RWPE1 (cell line): ENCODE data around the gene PRKD1.
"Not testable (repeated sequence)": the region's sequence is repeated elsewhere in the genome, so short reads cannot be mapped to it uniquely, and the experiment has no call there.

Experiments
- CTCF ChIA-PET: fragments of 350-600 bp; sonication (Branson Sonifier 250); formaldehyde crosslinking; extraction: SDS; loops from one replicate; lab custom pipeline; 2021; lab: Yijun Ruan, JAX
- POLR2A ChIA-PET: fragments of 400-600 bp; formaldehyde crosslinking; extraction: SDS; loops from one replicate; lab custom pipeline; 2020; ENCODE audit warnings: antibody characterized with exemption; ENCODE audit not compliant: low non-redundant PET; lab: Yijun Ruan, JAX
- DNase-seq: peaks from one replicate; pipeline ENCODE4 v3.0.0; 2012; ENCODE audit warnings: low spot score
- H3K27ac ChIP-seq: fragments of 450-650 bp; 2 replicates; pipeline ENCODE4 v1.5.1; 2017
- TF ChIP-seq, protein P1 (sequence below): fragments of 450-650 bp; conservative IDR thresholded peaks from 2 replicates; pipeline ENCODE4 v1.5.1; 2017; ENCODE audit warnings: low read depth, mild to moderate bottlenecking

PRKD1 gene

DNA sequence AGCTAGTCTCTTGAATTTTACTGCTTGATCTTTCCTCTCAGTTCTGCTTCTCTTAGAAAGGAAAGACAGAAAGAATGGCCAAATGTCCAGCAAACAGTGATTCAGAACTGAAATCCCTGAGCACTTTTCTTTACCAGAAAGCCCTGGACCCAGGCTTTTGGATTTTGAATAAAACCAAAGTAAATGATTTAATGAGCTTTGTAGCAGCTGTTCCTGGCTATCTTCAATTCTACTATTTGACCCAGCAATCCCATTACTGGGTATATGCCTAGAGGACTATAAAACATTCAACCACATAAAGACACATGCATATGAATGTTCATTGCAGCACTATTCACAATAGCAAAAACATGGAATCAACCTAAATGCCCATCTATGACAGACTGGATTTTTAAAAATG is 187.2 kb downstream of the PRKD1 start:
- no peak overlapping the region for H3K27ac ChIP-seq
- ChIA-PET POLR2A (no interaction called here), CTCF (no interaction called here)
- no peak for DNase-seq
- TF ChIP-seq, protein P1, sequence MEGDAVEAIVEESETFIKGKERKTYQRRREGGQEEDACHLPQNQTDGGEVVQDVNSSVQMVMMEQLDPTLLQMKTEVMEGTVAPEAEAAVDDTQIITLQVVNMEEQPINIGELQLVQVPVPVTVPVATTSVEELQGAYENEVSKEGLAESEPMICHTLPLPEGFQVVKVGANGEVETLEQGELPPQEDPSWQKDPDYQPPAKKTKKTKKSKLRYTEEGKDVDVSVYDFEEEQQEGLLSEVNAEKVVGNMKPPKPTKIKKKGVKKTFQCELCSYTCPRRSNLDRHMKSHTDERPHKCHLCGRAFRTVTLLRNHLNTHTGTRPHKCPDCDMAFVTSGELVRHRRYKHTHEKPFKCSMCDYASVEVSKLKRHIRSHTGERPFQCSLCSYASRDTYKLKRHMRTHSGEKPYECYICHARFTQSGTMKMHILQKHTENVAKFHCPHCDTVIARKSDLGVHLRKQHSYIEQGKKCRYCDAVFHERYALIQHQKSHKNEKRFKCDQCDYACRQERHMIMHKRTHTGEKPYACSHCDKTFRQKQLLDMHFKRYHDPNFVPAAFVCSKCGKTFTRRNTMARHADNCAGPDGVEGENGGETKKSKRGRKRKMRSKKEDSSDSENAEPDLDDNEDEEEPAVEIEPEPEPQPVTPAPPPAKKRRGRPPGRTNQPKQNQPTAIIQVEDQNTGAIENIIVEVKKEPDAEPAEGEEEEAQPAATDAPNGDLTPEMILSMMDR, result no peak

DNA sequence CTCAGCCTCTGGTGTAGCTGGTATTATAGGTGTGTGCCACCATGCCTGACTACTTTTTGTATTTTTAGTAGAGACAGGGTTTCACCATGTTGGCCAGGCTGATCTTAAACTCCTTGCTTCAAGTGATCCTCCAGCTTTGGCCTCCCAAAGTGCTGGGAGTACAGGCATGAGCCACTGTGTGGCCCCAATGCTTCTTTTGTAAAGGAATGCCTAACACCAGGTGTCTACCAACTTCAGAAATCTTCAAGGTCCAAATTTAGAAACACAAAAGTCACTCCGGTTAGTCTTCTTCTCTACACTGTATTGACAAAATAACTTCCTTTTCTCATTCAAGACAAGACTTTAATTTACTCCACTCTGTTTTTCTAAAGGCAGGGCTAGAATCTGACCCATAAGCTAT is 188.7 kb downstream of the PRKD1 start:
- TF ChIP-seq, protein P1, result no peak
- ChIA-PET CTCF (no interaction called here), POLR2A (no interaction called here)
- H3K27ac ChIP-seq, result no peak overlapping the region
- DNase-seq, result no peak

DNA sequence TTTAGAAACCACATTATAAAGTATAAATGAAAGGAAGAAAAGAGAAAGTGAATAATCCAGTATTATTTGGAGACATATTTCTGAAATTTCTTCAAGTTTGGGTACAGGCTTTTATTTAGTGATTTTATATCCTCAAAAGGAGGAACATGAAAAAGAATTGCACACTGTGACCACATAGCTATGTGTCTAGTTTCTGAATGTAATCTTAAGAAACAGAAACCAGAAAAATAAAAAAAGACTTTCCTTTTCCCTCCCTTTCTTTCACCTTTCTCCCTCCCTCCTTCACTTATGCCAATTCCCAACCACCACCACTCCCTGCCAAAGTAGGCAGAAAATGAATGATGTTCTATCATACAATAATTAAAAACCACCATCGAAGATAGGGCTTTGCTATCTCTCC is 189.6 kb downstream of the PRKD1 start:
- POLR2A ChIA-PET, result no interaction called here

DNA sequence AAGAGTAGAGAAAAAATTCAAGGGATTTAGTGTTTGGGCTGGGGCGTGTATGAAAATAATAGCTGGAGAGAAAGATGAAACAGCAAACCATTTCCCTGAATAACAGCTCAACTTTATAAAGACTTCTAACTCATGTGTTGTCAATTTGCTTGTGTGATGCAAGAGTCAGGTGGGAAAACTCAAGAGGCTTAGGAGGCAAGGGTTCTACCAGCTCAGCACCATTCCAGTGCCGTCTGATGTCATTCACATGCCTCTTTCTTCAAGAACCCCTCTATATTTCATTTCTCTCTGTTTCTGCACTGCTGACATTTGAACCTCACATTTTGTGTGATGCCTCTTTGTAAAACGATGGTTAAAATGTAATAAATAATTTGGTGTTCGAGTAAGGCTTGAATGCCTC is 192.2 kb downstream of the PRKD1 start:
- ChIA-PET POLR2A (no interaction called here), CTCF (no interaction called here)
- TF ChIP-seq, protein P1, result no peak
- no peak overlapping the region for H3K27ac ChIP-seq
- no peak for DNase-seq

More for the DNA sequence above, 189.6 kb downstream of the PRKD1 start:
- DNase-seq, result no peak
- no peak overlapping the region for H3K27ac ChIP-seq
- TF ChIP-seq, protein P1, result no peak
- CTCF ChIA-PET, result no interaction called here

DNA sequence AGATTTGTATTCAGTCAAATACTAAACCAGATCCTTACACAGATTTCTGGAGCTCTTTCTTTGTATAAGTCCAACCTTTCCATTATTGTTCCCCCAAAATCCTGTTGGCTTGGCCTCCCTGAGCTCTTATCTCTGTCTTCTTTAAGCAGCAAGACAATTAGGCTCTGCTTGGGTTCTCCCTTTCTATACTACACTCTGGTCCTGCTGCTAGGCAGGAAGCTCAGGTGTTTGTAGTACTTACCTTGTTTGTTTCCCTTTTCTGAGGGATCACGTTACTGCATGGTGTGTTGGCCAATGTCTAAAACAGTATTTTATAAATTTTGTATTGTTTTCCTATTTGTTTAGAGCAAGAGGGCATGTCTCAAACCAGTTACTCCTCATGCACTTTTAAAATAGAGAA is 192.9 kb downstream of the PRKD1 start:
- DNase-seq, result no peak
- CTCF ChIA-PET, result no interaction called here
- TF ChIP-seq, protein P1, result no peak
- H3K27ac ChIP-seq, result no peak overlapping the region
- POLR2A ChIA-PET, result no interaction called here

DNA sequence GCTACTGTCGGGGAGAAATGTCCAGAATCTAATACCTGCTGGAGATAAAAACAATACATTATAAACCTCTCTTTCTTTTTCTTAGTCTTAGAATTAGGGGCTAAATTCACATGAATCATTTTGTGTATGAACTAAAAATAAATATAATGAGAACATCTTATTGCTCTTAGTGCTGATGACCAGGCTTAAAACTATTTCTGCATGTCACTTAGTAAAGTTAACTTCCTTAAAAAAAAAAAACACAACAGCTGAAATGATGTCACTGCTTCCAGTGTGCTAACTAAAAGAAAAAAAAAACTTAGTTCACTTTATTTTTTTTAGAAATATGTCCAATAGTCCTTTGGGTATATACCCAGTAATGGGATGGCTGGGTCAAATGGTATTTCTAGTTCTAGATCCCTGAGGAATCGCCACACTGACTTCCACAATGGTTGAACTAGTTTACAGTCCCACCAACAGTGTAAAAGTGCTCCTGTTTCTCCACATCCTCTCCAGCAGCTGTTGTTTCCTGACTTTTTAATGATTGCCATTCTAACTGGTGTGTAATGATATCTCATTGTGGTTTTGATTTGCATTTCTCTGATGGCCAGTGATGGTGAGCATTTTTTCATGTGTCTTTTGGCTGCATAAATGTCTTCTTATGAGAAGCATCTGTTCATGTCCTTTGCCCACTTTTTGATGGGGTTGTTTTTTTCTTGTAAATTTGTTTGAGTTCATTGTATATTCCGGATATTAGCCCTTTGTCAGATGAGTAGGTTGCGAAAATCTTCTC is 200.9 kb downstream of the PRKD1 start:
- CTCF ChIA-PET, DNase-seq, POLR2A ChIA-PET, H3K27ac ChIP-seq: not testable (repeated sequence)

DNA sequence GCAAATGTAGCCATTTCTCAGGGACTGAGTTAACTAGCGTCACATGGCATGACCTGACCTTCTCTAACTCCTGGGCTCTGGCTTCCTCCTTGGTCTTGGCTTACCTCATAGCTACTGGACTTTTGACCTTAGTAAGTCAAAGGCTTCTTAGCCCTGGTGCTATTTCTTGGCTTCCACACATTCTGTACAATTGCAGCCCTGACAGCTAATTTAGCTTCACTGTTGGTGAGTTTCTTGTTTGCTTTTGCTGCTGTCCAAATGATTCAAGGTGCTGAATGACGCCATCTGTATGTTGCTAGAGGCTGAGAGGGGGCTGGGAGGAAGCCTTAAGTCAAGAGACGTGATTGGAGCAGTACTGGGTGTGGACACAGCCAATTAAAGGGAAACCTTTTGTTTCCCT is 202.7 kb downstream of the PRKD1 start:
- no peak for DNase-seq
- ChIA-PET POLR2A (no interaction called here), CTCF (no interaction called here)
- TF ChIP-seq, protein P1, result no peak
- H3K27ac ChIP-seq, result no peak overlapping the region
